Prostate gland (tissue), 2 donors: ENCODE data around the gene VAMP2.

Experiments
- CTCF ChIP-seq, 4 experiments: fragments of 200-600 bp in 2 of 4; fragments of 450-650 bp in 2 of 4; sonication (generic) in 2 of 4; IDR thresholded peaks; 1 replicate in 3 of 4; 2 replicates in 1 of 4; pipeline ENCODE4 v1.5.1; 2016 to 2019; ENCODE audit warnings: antibody characterized with exemption in 4 of 4, mild to moderate bottlenecking in 2 of 4, moderate library complexity in 2 of 4
- POLR2A ChIP-seq: fragments of 450-650 bp; IDR thresholded peaks from one replicate; pipeline ENCODE4 v1.6.1; 2016; ENCODE audit warnings: antibody characterized with exemption, mild to moderate bottlenecking
- POLR2AphosphoS5 ChIP-seq: sonication (generic); formaldehyde crosslinking; IDR thresholded peaks from one replicate; pipeline ENCODE4 v1.6.1; 2017; ENCODE audit warnings: antibody characterized with exemption

GRCh38 chr17:8159459-8160223 is 3.1 kb downstream of the VAMP2 start:
- TF ChIP-seq CTCF (IDR thresholded peaks at IDR 0.05) (no peak), POLR2AphosphoS5 (no peak), POLR2A (no peak)
